Testis (tissue), 2 donors: ENCODE data around the gene MAP1LC3B2.

Source experiments
- POLR2A ChIP-seq: fragments of 450-650 bp; IDR thresholded peaks from one replicate; pipeline ENCODE4 v1.6.1; 2017; ENCODE audit warnings: antibody characterized with exemption, mild to moderate bottlenecking, moderate library complexity
- TF ChIP-seq, protein P1 (sequence below), 3 experiments: fragments of 450-650 bp in 2 of 3; fragments of 200-600 bp in 1 of 3; sonication (generic) in 1 of 3; IDR thresholded peaks; one replicate each; pipeline ENCODE4 v1.5.1; 2016 to 2019; ENCODE audit warnings: antibody characterized with exemption in 3 of 3, mild to moderate bottlenecking in 2 of 3, moderate library complexity in 1 of 3

DNA sequence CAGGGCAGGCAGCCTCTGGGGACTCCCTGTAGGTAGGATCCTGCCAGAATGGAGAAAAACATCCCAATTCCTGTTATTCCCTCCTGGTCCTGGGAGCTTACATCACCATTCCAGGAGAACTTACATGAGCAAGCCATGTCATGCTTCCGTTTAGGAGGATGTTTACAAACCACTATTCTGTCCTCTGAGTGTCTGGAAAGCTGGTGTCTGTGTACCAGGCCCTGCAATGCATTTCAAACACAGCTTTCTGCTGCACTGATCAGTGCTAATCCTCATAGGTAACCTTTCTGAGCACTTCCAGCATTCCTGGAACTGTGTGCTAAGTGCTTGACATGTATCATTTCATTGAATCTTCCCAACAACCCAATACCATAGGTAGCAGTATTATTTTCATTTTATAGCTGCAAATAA lies 19.8 kb upstream of the MAP1LC3B2 start:
- no peak for TF ChIP-seq POLR2A
- TF ChIP-seq, protein P1, sequence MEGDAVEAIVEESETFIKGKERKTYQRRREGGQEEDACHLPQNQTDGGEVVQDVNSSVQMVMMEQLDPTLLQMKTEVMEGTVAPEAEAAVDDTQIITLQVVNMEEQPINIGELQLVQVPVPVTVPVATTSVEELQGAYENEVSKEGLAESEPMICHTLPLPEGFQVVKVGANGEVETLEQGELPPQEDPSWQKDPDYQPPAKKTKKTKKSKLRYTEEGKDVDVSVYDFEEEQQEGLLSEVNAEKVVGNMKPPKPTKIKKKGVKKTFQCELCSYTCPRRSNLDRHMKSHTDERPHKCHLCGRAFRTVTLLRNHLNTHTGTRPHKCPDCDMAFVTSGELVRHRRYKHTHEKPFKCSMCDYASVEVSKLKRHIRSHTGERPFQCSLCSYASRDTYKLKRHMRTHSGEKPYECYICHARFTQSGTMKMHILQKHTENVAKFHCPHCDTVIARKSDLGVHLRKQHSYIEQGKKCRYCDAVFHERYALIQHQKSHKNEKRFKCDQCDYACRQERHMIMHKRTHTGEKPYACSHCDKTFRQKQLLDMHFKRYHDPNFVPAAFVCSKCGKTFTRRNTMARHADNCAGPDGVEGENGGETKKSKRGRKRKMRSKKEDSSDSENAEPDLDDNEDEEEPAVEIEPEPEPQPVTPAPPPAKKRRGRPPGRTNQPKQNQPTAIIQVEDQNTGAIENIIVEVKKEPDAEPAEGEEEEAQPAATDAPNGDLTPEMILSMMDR (IDR thresholded peaks at IDR 0.05): no peak
